ENCODE measurements around the gene WDFY4. TPM values are rescaled to one million over a fixed set of nuclear protein-coding genes. Genes with fewer than 3 reads are reported as not detected.

WDFY4 gene
- total and polyA plus RNA-seq, 4 donors = 0.57 to 7.1 (median 2.0) TPM

DNA sequence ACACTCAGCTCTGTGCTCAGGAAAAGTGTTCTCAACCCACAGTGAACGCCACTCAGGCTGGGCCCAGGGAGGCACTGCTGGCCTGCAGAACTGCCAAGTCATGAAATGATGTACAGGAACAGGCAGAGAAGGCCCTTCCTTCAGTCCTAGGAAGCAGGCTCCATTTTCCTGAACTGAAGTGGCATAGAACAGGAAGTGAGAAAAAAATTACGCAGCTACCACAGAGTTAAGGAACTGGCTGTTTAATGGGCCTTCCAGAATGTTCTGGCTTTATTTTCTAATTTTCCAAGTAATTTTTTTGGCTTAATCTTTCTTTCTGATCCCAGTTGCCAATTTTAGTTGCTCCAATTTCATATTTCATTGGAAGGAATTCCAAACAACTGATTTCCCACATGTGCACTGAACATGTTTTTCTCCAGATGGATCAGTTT is 215.7 kb downstream of the WDFY4 start:
- Histone ChIP-seq H3K27me3 (ENCODE audit: control insufficient read depth in 4 of 4, insufficient read depth in 4 of 4, low read length in 3 of 4) (no peaks in the 10 kb centered on the region), H3K36me3 (ENCODE audit: control insufficient read depth in 4 of 4, insufficient read depth in 3 of 4, low read depth in 1 of 4, low read length in 3 of 4) (no peaks in the 10 kb centered on the region), H3K4me3 (ENCODE audit: low read depth in 1 of 3, low read length in 3 of 3) (no peak overlapping the region), H3K9me3 (ENCODE audit: control insufficient read depth in 4 of 4, low read length in 3 of 4) (no peaks in the 10 kb centered on the region), H3K27ac (ENCODE audit: low read depth in 1 of 2, low read length in 2 of 2) (no peak overlapping the region), H3K4me1 (ENCODE audit: control insufficient read depth in 4 of 4, insufficient read depth in 4 of 4, low read length in 3 of 4) (no peaks in the 10 kb centered on the region), H3K9ac (ENCODE audit: low read depth in 1 of 2, low read length in 2 of 2) (no peak overlapping the region)
- no peak for TF ChIP-seq GABPA (IDR thresholded peaks at IDR 0.05 in 1 of 2, conservative IDR thresholded peaks at IDR 0.05 in 1 of 2)
- TF ChIP-seq, protein P1, sequence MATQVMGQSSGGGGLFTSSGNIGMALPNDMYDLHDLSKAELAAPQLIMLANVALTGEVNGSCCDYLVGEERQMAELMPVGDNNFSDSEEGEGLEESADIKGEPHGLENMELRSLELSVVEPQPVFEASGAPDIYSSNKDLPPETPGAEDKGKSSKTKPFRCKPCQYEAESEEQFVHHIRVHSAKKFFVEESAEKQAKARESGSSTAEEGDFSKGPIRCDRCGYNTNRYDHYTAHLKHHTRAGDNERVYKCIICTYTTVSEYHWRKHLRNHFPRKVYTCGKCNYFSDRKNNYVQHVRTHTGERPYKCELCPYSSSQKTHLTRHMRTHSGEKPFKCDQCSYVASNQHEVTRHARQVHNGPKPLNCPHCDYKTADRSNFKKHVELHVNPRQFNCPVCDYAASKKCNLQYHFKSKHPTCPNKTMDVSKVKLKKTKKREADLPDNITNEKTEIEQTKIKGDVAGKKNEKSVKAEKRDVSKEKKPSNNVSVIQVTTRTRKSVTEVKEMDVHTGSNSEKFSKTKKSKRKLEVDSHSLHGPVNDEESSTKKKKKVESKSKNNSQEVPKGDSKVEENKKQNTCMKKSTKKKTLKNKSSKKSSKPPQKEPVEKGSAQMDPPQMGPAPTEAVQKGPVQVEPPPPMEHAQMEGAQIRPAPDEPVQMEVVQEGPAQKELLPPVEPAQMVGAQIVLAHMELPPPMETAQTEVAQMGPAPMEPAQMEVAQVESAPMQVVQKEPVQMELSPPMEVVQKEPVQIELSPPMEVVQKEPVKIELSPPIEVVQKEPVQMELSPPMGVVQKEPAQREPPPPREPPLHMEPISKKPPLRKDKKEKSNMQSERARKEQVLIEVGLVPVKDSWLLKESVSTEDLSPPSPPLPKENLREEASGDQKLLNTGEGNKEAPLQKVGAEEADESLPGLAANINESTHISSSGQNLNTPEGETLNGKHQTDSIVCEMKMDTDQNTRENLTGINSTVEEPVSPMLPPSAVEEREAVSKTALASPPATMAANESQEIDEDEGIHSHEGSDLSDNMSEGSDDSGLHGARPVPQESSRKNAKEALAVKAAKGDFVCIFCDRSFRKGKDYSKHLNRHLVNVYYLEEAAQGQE (IDR thresholded peaks at IDR 0.05) = no peak
- TF ChIP-seq HNF4A (conservative IDR thresholded peaks at IDR 0.05) = no peak
- TF ChIP-seq TAF1 (conservative IDR thresholded peaks at IDR 0.05) = no peak
- no peak for TF ChIP-seq JUND (IDR thresholded peaks at IDR 0.05)
- no peak for TF ChIP-seq FOXA1 (IDR thresholded peaks at IDR 0.05)
- TF ChIP-seq, protein P2, sequence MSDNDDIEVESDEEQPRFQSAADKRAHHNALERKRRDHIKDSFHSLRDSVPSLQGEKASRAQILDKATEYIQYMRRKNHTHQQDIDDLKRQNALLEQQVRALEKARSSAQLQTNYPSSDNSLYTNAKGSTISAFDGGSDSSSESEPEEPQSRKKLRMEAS (IDR thresholded peaks at IDR 0.05) = no peak
- TF ChIP-seq CTCF (IDR thresholded peaks at IDR 0.05; ENCODE audit: low read depth, low read length, missing input control) = no peak
- no peak for TF ChIP-seq FOXA2 (IDR thresholded peaks at IDR 0.05)
- 80% methylated on average over 2 of the region's 2 CpGs for WGBS
- no peak for DNase-seq (ENCODE audit: low spot score)

DNA sequence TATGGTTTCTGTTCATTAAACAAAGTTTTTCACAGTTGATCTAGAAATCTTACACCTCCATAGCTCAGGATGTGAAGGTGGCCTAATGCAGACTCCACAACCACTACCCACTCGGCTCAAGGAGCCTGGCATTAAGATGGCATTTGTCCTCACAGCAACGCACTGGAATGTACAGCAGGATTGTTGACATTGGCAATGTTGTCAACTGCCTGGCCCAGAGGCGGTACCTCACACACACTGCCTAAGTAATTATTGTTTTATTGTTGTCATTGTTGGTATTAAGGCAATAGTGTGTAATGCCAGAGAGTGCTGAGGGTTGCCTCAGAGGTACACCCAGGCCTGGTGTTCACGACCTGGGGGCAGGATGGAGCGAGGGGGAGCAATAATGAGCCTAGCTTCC is 216.6 kb downstream of the WDFY4 start:
- WGBS = 69% methylated on average over 5 of the region's 5 CpGs
- no peak overlapping the region for H3K27ac ChIP-seq (ENCODE audit: low read depth in 1 of 2, low read length in 2 of 2)

More for the DNA sequence above, 216.6 kb downstream of the WDFY4 start:
- no peak overlapping the region for H3K9ac ChIP-seq (ENCODE audit: low read depth in 1 of 2, low read length in 2 of 2)
- H3K4me3 ChIP-seq (ENCODE audit: low read depth in 1 of 3, low read length in 3 of 3) = no peak overlapping the region
- peaks cover 0 to 3% (median 0%) of the 10 kb centered on the region in 4 donors for H3K27me3 ChIP-seq (ENCODE audit: control insufficient read depth in 4 of 4, insufficient read depth in 4 of 4, low read length in 3 of 4)
- no peaks in the 10 kb centered on the region for H3K4me1 ChIP-seq (ENCODE audit: control insufficient read depth in 4 of 4, insufficient read depth in 4 of 4, low read length in 3 of 4)
- TF ChIP-seq, protein P2 (IDR thresholded peaks at IDR 0.05) = no peak
- no peak for TF ChIP-seq FOXA1 (IDR thresholded peaks at IDR 0.05)
- no peak for TF ChIP-seq EGR1 (IDR thresholded peaks at IDR 0.05; ENCODE audit: low read depth in 2 of 2)
- no peak for TF ChIP-seq HNF4G (IDR thresholded peaks at IDR 0.05)
- no peak for TF ChIP-seq ZBTB33 (IDR thresholded peaks at IDR 0.05)
- TF ChIP-seq, protein P3, sequence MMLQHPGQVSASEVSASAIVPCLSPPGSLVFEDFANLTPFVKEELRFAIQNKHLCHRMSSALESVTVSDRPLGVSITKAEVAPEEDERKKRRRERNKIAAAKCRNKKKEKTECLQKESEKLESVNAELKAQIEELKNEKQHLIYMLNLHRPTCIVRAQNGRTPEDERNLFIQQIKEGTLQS (IDR thresholded peaks at IDR 0.05) = no peak
- TF ChIP-seq CTCF (IDR thresholded peaks at IDR 0.05; ENCODE audit: low read depth, low read length, missing input control) = no peak
- TF ChIP-seq TAF1 (conservative IDR thresholded peaks at IDR 0.05) = no peak
- no peak for TF ChIP-seq GABPA (IDR thresholded peaks at IDR 0.05 in 1 of 2, conservative IDR thresholded peaks at IDR 0.05 in 1 of 2)
- TF ChIP-seq JUND (IDR thresholded peaks at IDR 0.05) = no peak
- no peak for TF ChIP-seq NR2F2 (IDR thresholded peaks at IDR 0.05)
- no peaks in the 10 kb centered on the region for H3K36me3 ChIP-seq (ENCODE audit: control insufficient read depth in 4 of 4, insufficient read depth in 3 of 4, low read depth in 1 of 4, low read length in 3 of 4)
- no peaks in the 10 kb centered on the region for H3K9me3 ChIP-seq (ENCODE audit: control insufficient read depth in 4 of 4, low read length in 3 of 4)
- no peak for DNase-seq (ENCODE audit: low spot score)

All from liver (tissue), 9 donors.